Measurements from ENCODE around the gene PDE4B.
"Not testable (repeated sequence)": the region's sequence is repeated elsewhere in the genome, so short reads cannot be mapped to it uniquely, and the experiment has no call there.

Gene PDE4B

DNA sequence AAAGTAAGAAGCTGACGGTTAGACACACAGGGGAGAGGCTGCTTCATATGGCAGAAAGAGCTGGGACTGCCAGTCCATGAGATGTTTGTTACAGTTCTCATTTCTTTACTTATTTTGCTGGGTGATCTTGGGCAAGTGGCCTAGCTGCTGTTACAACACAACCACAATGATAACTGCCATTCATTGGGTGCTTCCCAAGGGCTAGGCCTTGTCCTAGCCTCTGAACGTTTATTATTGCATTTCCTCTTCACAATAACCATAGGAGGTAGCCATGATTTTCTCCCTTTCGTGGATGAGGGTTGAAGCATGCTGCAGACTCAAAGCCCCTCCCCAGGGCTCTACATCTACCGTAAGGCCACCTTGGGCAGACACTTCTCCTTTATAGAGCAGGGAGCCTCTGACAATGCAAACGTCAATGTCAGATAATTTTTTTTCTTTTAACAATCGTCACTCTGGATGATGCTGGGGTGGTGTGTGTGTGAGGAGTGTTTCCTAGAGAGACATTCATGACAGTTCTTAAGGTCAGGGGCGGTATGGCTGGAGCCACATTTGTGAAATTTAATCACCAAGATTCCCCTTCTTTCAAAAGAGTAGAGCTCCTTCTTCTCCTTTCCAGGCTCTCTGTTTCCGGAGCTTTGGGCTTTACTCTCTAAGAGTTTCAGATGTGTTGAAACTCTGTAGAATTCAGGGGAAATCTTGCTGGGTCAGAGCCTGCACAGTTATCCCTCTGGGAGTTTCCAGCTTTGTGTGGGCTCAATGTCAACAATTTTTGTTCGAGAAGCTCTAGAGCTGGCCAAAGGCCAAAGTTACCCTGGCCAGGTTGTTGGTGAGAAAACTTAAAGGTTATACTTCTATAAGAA lies 602.7 kb downstream of the PDE4B start:
- in situ Hi-C loops (cut with HindIII; ENCODE audit: low sequenced_read_pairs): no loop called here

DNA sequence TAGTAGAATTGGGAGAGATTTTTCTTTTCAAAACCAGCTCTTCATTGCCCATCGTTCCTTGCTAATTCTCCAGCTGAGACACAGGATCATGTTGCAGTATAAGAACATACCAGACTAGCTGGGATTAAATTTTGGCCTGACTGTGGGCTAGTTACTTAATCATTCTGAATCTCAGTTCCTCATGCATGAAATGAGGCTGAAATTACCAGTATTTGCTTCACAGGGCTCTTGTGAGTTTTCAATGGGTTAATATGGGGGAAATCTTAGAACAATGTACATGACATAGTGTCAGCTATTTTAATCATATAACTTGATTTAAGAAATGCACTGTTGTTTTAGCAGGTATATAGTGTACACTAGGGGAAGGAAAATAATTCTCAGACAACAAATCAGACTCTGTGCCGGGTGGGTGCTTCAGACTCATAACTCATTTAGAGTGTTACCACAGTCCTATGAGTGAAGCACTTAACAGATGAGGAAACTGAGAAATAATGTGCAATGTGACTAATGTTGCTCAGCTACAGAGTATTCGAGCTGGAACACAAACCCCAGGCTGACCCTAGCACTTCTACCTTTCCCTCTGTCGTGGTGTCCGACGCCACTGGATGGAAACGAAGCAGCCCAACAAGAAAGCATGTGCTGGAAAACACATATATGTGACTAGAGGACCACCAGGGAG lies 603.7 kb downstream of the PDE4B start:
- in situ Hi-C loops (cut with HindIII; ENCODE audit: low sequenced_read_pairs): no loop called here

DNA sequence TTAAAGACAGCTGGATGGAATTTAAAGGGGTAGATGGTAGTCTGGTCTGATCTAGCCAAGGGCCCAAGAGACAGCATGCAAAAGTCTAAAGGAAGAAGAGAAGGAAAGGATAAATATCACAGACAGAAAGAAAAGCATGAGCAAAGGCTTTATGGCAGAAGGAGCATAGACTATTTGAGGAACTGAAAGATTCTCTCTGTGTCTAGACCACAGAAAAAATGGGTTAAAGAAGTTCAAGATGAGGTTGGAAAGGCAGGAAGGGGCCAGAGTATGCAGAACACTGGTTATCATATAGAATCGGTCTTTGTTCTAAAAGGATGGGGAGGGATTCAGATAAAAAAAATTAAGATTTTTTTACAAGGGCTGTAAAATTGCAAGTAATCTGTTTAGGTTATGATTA lies 604.5 kb downstream of the PDE4B start:
- in situ Hi-C loops (cut with HindIII; ENCODE audit: low sequenced_read_pairs): no loop called here

DNA sequence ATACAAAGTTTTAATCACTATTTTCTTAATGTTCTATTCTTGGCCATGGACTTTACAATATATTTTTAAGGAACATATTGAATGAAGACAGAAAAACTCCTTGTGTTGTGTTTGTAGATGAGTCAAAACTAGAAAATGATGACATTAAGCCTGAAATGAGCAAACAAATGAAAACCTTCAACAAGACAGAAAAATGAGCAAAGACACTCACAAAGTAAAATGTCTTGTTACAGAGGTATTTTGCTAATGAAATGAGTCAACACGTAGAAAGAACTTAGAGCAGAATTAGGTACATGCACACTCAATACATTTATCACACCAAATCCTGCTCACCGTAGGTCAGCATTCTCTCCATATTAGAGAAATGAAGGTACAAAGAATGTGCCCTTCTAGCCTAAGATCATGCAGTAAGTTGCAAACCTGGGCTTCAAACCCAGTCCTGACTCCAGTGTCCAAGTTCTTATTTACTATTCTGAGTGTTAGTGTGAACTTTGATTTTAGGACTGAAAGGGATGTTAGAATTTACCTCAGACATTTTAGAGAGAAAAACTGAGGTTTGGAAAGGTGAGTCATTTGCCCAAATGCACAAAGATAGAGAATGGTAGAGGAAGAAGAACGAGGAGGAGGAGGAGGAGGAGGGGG lies 607.3 kb downstream of the PDE4B start:
- in situ Hi-C loops (cut with HindIII; ENCODE audit: low sequenced_read_pairs): no loop called here

DNA sequence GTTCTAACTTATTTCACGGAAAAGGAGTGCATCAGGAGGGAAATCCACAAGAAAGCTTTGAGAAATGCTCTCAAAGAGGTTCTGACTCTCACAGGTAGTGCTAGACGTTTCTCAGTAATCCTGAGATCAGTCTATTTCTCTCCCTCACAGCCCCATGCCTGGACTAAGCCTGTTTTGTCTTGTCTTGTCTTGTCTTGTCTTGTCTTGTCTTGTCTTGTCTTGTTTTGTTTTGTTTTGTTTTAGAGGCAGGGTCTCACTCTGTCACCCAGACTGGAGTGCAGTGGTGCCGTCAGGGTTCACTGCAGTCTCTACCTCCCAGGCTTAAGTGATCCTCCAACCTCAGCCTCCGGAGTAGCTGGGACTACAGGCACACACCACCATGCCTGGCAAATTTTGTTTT lies 608.0 kb downstream of the PDE4B start:
- in situ Hi-C loops (cut with HindIII; ENCODE audit: low sequenced_read_pairs): no loop called here

DNA sequence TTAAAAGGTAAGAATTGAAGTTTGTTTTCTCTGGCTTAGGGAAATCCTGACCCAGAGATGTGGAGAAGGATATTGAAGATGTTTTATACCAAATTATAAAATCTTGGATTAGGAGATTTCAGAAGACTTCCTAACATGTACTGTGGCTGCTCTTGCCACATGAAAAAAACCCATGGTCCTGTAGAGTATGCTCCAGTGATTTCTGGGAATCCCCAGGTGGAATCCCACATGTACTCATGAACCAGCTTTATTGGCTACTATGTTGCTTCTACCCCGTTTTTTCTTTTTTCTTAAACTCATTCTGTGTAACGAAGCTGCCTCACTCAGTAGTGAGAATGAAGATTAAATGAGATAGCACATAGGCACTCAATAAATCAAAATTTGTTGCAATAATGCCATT lies 608.5 kb downstream of the PDE4B start:
- in situ Hi-C loops (cut with HindIII; ENCODE audit: low sequenced_read_pairs): no loop called here

DNA sequence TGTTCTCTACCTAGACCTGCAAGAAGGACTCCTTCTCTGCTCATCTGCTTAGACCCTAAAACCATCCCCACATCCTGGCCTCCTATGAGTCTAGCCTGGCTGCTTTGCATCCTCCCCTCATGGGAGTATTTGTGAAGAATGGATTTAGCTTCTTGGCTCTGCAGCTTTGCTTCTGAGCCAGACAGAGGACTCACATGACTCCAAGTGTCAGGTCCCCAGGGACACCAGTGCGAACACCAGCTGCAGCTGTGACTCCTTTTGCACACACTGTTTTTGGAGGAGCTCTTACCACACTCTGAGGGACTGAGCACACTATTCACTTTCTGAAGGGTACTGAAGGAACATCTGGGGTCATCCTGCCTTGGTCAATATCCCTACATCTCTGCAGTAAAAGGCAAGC lies 609.5 kb downstream of the PDE4B start:
- in situ Hi-C loops (cut with HindIII; ENCODE audit: low sequenced_read_pairs): no loop called here

DNA sequence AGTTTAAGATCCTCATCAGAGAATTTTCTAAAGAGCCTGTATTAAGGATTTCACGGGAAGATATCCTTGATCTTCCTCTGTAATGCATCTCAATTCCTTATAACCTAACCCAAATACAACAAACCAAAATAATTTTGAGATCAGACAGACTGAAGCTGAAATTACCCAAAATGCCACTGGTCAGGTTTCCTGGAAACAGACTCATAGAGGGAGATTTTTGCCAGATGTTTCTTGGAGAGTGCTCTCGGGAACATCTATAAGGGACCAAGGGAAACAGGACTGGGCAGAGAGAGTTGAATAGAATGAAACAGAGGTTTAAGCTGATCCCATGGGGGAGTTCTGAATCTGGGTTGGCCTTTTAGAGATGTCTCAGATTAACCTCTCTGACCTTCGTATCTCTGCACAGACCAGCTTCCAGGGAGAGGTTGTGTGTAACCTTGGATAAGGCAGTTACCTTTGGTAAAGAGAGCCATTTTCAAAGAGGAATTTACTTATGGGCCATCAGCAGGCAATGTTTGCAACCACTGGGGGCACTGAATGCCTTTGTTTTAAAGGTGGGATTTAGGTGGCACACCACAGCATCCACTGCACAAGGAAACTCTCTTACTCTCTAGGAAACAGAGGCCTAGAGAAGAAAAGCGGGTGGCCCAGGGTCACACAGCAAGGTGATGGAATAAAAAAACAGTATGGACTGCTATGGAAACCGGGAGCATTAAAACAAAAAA lies 610.5 kb downstream of the PDE4B start:
- in situ Hi-C loops (cut with HindIII; ENCODE audit: low sequenced_read_pairs): no loop called here

DNA sequence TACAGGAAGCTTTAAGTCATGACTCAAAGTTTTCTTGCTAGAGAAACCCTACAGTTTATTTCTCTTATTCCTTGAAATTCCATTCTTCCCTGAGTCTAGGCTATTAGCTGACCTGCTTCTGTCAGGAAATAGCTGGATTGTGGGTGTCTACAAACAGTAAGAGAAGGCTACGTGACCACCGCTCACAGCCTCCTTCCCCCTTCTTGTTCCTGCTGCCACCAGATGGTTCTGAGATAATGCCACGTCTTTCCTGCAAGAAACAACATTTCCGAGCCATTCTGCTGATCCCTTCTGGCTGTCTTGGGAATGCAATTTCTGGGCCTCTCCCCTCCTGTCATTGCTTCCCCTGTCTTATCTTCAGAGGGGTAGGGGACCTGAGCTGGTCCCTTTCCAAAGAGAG lies 612.4 kb downstream of the PDE4B start:
- in situ Hi-C loops (cut with HindIII; ENCODE audit: low sequenced_read_pairs): no loop called here

DNA sequence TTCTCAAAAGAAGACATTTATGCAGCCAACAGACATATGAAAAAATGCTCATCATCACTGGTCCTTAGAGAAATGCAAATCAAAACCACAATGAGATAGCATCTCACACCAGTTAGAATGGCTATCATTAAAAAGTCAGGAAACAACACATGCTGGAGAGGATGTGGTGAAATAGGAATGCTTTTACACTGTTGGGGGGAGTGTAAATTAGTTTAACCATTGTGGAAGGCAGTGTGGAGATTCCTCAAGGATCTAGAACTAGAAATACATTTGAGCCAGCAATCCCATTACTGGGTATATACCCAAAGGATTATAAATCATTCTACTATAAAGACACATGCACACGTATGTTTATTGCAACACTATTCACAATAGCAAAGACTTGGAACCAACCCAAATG lies 618.8 kb downstream of the PDE4B start:
- in situ Hi-C loops (cut with HindIII; ENCODE audit: low sequenced_read_pairs): not testable (repeated sequence)

DNA sequence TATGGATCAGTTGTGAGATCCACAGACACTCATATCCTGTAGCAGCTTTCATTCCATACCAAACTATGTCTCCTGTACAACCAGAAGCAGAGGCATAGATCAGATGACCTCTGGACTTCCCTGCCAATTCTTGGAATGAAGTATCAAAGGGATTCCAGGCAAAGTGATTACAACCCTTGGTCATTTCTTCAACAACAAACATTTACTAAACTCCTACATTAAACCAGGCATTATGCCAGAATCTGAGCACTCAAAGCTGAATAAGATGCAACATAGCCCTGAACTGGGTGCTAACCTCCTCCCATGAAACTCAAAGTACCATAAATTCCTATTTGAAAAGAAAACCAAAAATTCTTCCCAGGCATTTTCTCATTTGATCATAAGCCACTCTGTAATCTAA lies 620.0 kb downstream of the PDE4B start:
- in situ Hi-C loops (cut with HindIII; ENCODE audit: low sequenced_read_pairs): no loop called here

DNA sequence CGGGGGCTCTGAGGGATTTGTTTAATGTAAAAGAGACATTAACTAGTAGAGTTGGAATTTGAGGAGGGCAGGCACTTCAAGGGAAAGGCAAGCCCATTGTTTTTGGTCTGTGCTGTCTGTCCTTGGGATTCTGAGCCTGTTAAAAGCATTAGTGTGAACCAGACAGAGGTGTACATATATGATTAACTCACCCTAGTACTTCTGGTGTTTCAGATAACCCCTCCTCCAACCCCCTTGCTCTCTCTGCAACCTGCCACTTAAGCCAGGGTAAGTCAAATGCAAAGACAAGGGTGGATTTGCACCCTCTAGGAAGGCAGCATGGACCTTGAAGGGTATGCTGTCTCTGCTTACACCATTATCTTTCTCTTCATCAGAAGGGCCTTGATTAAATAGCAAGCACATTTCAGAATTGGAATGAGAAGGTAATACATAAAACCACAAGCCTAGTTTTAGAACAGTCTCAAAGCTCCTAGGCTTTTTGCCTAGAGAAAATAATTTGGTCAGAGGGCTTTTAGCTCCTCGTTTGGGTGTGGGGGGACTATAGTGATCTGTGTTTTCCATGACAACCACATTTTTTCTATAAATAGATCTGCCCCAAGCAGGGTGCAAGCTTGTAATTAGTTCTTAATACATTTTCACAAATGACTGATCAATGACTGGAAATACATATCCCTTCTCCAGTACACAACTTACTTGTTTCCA lies 620.6 kb downstream of the PDE4B start:
- in situ Hi-C loops (cut with HindIII; ENCODE audit: low sequenced_read_pairs): no loop called here

DNA sequence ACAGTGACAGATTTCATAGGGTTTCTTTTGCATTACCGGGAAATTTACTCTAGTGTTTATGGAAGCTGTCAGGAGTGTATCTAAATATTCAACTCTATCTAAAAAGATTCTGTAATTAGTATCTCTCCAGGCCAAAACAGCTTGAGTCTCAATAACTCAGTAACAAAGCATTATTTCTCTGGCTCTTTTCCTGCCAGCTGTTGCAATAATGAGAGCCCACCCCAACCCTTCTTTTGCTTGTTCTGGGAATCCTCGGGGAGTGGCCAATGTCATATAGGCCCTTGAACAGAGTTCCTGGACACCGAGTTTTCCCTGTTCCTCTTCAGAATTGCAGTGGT lies 621.1 kb downstream of the PDE4B start:
- in situ Hi-C loops (cut with HindIII; ENCODE audit: low sequenced_read_pairs): no loop called here

DNA sequence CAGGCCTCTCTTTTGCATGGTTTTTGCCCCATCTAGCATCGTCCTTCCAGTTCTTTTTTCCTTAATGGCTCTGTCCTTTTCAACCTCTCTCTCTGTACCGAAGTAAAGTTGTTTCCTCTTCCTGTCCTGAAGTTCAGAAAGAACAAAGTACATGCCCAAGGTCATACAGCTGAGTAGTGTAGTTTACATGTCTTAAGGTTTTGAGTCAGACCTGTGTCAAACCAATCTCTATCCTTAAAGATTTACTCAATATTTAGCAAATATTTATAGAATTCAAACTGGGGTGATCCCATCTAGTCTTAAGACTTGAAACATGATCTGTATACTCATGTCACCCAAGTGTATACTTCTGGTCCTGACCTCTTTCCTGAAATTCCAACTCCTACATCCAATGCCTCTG lies 622.6 kb downstream of the PDE4B start:
- in situ Hi-C loops (cut with HindIII; ENCODE audit: low sequenced_read_pairs): no loop called here

DNA sequence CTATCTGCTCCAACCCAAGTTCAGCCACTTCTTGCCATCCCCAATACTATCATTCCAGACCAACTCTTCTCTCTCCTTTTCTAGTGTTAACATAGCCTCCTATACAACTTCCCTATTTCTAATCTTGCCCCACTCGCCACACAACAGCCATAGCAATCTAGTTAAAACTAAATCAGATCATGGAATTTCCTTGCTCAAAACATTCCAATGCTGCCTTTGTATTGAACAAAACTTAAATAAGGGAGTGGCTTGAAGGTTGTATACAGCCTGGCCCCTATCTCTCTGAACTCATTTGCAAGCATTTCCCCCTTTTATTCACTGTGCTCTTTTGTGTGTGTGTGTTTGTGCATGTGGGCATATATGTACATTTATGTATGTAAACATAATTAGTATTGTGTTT lies 623.2 kb downstream of the PDE4B start:
- in situ Hi-C loops (cut with HindIII; ENCODE audit: low sequenced_read_pairs): no loop called here

DNA sequence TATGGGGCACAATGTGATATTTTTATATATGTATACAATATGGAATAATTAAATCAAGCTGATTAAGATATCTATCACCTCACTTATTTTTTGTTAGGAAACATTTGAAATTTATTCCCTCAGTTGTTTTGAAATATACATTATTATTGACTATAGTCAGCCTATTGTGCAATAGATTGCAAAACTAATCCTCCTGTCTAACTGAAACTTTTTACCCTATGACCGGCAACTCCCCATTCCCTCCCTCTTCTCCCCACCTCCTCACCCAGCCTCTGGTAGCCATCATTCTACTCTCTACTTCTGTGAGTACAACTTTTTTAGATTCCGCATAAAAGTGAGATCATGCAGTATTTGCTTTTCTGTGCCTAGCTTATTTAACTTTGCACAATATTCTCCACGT lies 623.6 kb downstream of the PDE4B start:
- in situ Hi-C loops (cut with HindIII; ENCODE audit: low sequenced_read_pairs): no loop called here

DNA sequence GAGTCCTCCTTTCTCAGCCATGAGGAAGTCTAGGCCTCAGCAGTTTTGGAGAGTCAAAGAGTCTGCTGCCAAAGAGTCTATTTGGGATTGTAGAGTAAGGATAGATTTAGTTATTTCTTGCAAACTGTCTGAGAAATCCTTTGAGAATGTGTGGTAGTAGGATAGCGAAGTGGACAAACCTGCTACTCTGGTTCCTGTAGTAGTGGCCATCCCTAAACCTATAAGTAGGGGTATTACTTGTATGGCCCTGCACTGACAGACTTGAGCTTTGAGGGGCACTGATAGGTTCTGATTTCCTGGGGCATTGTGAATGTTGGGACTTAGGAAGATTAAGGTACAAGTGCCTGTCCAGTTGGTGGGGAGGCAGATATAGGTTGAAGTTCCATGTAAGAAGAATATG lies 625.3 kb downstream of the PDE4B start:
- in situ Hi-C loops (cut with HindIII; ENCODE audit: low sequenced_read_pairs): no loop called here

DNA sequence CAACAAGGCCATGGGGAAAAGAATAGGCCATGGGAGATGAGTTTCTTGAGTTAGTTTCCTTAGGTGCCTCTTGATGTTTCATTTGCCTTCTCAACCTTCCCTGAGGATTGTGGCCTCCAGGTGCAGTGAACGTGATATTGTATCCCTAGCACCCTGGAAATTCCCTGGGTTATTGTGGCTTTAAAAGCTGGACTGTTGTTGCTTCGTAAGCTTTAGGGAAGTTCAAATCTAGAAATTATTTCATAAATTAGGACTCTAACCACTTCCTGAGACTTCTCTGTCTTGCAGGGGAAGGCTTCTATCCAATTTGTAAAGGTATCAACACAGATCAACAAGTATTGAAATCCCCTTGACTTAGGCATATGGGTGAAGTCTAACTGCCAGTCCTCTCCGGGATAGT lies 627.5 kb downstream of the PDE4B start:
- in situ Hi-C loops (cut with HindIII; ENCODE audit: low sequenced_read_pairs): not testable (repeated sequence)

DNA sequence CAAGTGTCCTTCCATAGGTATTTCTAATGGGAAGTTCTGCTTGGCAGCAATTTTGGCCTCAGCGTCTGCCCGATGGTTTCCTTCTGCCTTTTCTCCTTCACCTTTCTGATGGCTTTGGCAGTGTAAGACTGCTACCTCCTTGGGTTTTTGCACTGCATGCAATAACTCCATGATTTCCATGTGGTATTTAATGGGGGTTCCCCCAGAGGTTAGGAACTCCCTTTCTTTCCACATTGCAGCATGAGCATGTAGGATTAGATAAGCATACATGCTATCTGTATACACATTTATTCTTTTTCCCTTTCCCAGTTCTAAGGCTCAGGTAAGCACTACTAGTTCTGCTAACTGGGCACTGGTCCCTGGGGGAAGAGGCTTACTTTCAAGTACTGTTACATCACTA lies 628.2 kb downstream of the PDE4B start:
- in situ Hi-C loops (cut with HindIII; ENCODE audit: low sequenced_read_pairs): not testable (repeated sequence)

DNA sequence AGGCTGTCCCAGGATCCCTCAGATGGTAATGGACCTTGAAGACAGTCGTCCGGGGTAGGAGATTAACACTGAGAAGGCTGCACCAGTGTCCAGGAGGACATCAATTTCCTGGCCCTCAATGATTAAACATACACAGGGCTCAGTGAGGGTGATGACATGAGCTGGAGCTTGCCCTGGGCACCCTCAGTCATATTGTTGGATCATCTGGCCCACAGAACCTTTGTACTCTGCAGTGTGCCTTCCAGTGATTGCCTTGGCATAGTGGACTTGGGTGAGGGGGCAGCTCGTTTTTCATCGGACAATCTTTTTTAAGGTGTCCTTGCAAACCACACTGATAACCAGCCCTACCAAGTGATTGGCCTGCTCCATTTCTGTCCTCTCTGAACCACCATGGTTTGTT lies 630.1 kb downstream of the PDE4B start:
- in situ Hi-C loops (cut with HindIII; ENCODE audit: low sequenced_read_pairs): no loop called here
